Epithelial cell of prostate (primary cell): ENCODE data around the gene ADAM20.

Experiments
- DNase-seq: peaks from one replicate; pipeline ENCODE4 v3.0.0-alpha.2; 2011; ENCODE audit warnings: low read depth, low spot score
- H3K27ac ChIP-seq: fragments of 450-650 bp; 2 replicates; pipeline ENCODE4 v1.5.1; 2017; ENCODE audit warnings: mild to moderate bottlenecking

The ADAM20 gene

DNA sequence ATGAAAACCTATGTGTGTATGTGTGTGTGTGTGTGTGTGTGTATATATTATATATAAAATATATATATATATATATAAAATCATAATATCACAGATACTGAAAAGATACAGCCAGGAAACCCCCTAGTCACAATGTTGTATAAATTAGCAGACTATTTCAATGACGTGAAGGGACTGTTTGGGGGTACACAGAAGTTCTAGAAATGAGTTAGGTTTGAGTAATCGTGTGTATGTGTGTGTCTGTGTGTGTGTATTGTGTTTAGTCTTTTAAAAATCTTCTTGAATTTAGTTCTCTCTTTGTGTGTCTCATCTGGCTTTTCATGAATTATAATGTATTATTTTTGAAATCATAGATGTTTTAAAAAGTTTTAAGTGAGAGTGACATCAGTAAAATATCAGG, 61.0 kb downstream of the ADAM20 start:
- DNase-seq: no peak

More for the DNA sequence above, 61.0 kb downstream of the ADAM20 start:
- H3K27ac ChIP-seq: no peak overlapping the region
